Small intestine (tissue), 7 donors: ENCODE measurements around the gene KIF18A. TPM values are rescaled to one million over a fixed set of nuclear protein-coding genes. Genes with fewer than 3 reads are reported as not detected.

ENCODE experiments used
- DNase-seq, 2 donors: peaks; one replicate each; pipeline versions ENCODE4 v3.0.0 to v3.0.0-alpha.2; 2013
- FAIRE-seq: peaks from 2 replicates; lab custom pipeline; 2012; peaks lifted over from hg19 to GRCh38; lab: Jason Lieb, UNC
- H3K27ac ChIP-seq, 3 donors: one replicate each; pipeline ENCODE4 v1.5.1; 2013; ENCODE audit warnings: low read length in 2 of 3, mild to moderate bottlenecking in 2 of 3, control low read depth in 1 of 3, inconsistent platforms in 1 of 3, low read depth in 1 of 3, moderate library complexity in 1 of 3
- H3K27me3 ChIP-seq, 3 donors: one replicate each; pipeline ENCODE4 v1.6.1; 2013; ENCODE audit warnings: low read length in 3 of 3, inconsistent platforms in 1 of 3; ENCODE audit not compliant: control insufficient read depth in 3 of 3, insufficient read depth in 3 of 3
- H3K36me3 ChIP-seq, 3 donors: one replicate each; pipeline ENCODE4 v1.6.1; 2013; ENCODE audit warnings: low read length in 3 of 3, inconsistent platforms in 1 of 3, low read depth in 1 of 3, mild to moderate bottlenecking in 1 of 3, moderate library complexity in 1 of 3; ENCODE audit not compliant: control insufficient read depth in 3 of 3, insufficient read depth in 2 of 3
- H3K4me1 ChIP-seq, 3 donors: one replicate each; pipeline ENCODE4 v1.6.1; 2013; ENCODE audit warnings: low read length in 2 of 3, inconsistent platforms in 1 of 3, low read depth in 1 of 3, mild to moderate bottlenecking in 1 of 3, moderate library complexity in 1 of 3; ENCODE audit not compliant: control insufficient read depth in 3 of 3, insufficient read depth in 2 of 3
- H3K4me3 ChIP-seq, 3 donors: one replicate each; pipeline ENCODE4 v1.5.1; 2013; ENCODE audit warnings: low read length in 3 of 3, control low read depth in 1 of 3, inconsistent platforms in 1 of 3, low read depth in 1 of 3, mild to moderate bottlenecking in 1 of 3, moderate library complexity in 1 of 3
- H3K9me3 ChIP-seq, 2 donors: one replicate each; pipeline ENCODE4 v1.6.1; 2013; ENCODE audit warnings: low read depth in 1 of 2, low read length in 1 of 2; ENCODE audit not compliant: control insufficient read depth in 2 of 2, insufficient read depth in 1 of 2
- WGBS, 3 donors: extraction: QIAGEN DNeasy Blood & Tissue Kit; methylation state at CpG; one replicate each; pipeline ENCODE4 v1.1.7; 2013; 5-methylcytosine and 5-hydroxymethylcytosine counted together
- polyA plus RNA-seq, 4 donors: library from polyadenylated mRNA; stranded (reverse) in 3 of 4; unstranded in 1 of 4; fragments of 200-250 nt in 3 of 4; fragments of 120-200 nt in 1 of 4; gene quantifications; one replicate each; pipeline versions ENCODE4 v1.2.1 to v1.2.3, GENCODE V29; 2013
- donor health status: healthy with polysubstance abuse.
- donor health status: control.
- donor health status: control.
- donor health status: Bipolar disorder and iron deficiency.
- donor health status: healthy.

KIF18A gene
- polyA plus RNA-seq, 4 donors, result 0.22 to 5.5 (median 3.9) TPM; not detected in 1

DNA sequence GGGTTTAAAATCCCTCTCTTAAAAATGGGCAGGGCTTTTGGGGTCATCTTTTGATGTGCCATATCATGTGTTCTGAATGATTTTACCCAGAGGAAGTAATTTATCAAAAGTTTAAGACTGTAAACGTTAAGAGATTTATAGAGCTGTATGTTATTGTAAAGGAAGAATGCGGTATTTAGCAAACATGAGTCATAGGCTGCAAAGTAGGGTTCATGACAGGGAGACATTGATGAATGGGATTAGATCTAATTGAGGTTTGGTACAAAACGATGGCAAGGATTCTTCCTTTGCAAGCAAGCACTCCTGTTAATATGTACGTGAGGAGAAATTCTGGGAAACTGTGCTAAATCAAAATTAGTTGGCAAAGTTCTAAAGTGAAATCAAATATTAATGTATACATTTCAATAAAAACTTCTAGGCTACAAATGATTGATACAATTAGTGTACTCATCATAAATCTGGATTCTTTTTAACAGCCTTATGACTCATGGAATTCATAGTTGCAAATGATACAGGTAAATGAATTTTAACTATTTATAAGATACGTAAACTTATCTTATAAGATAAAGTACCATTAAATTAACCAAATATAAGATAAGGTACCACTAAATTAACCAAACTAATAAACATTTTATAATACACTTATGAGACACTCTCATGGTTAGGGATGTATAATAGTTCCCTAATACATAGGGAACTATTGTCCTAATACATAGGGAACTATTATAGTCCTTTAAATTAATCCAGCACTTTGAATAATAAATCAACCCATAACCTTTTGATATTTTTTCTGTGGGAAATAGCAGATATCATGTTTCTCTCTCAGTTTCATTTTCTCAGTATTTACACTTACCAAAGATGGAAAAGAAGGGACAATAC lies 58.4 kb downstream of the KIF18A start:
- Histone ChIP-seq H3K9me3 (no peaks in the 10 kb centered on the region), H3K36me3 (peaks cover 0 to 3% (median 0%) of the 10 kb centered on the region in 3 donors), H3K27me3 (no peaks in the 10 kb centered on the region), H3K4me1 (no peaks in the 10 kb centered on the region), H3K27ac (no peak overlapping the region), H3K4me3 (no peak overlapping the region)
- 20 to 49% (median 49%) methylated on average over 5 of the region's 5 CpGs for WGBS, 3 donors
- peak in 1 of 2 donors; percentile 43 for DNase-seq
- FAIRE-seq, result peak; percentile 57

DNA sequence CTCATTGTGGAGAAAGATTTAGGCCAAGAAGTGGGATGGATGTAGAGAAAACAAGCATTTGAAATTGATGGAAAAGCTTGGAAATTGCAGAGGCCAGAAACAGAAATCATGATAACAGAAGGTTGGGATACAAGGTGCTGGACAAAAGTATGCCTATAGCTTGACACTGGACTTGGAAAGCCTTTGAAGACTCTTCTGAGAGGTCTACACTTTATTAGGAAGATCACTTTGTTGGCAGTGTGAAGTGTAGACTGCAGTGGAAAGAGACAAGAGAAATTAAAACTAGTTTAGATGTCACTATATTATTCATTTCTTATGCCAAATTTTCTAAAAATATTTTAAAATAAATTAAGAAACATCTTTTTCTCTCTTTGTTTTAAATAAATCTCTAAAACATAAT lies 59.1 kb downstream of the KIF18A start:
- DNase-seq (no peak), FAIRE-seq (no peak)
- Histone ChIP-seq H3K36me3 (no peaks in the 10 kb centered on the region), H3K27me3 (no peaks in the 10 kb centered on the region), H3K27ac (no peak overlapping the region), H3K4me3 (no peak overlapping the region), H3K9me3 (no peaks in the 10 kb centered on the region), H3K4me1 (no peaks in the 10 kb centered on the region)

- H3K9me3 ChIP-seq, result no peaks in the 10 kb centered on the region
- 70 to 89% (median 87%) methylated on average over 3 of the region's 3 CpGs for WGBS, 3 donors
- DNase-seq, result no peak
- H3K4me3 ChIP-seq, result no peak overlapping the region
- no peaks in the 10 kb centered on the region for H3K27me3 ChIP-seq
- no peak overlapping the region for H3K27ac ChIP-seq
- H3K4me1 ChIP-seq, result no peaks in the 10 kb centered on the region
- H3K36me3 ChIP-seq, result no peaks in the 10 kb centered on the region
- FAIRE-seq, result no peak
Measured at GRCh38 chr11:28043930-28044709, 63.8 kb downstream of the KIF18A start.

GRCh38 chr11:28040384-28040783 lies 67.6 kb downstream of the KIF18A start:
- H3K9me3 ChIP-seq, result no peaks in the 10 kb centered on the region
- H3K27ac ChIP-seq, result no peak overlapping the region
- 80 to 87% (median 84%) methylated on average over 2 of the region's 2 CpGs for WGBS, 3 donors
- no peaks in the 10 kb centered on the region for H3K36me3 ChIP-seq
- H3K4me1 ChIP-seq, result no peaks in the 10 kb centered on the region
- H3K27me3 ChIP-seq, result no peaks in the 10 kb centered on the region
- FAIRE-seq (no peak), DNase-seq (no peak)
- H3K4me3 ChIP-seq, result no peak overlapping the region

DNA sequence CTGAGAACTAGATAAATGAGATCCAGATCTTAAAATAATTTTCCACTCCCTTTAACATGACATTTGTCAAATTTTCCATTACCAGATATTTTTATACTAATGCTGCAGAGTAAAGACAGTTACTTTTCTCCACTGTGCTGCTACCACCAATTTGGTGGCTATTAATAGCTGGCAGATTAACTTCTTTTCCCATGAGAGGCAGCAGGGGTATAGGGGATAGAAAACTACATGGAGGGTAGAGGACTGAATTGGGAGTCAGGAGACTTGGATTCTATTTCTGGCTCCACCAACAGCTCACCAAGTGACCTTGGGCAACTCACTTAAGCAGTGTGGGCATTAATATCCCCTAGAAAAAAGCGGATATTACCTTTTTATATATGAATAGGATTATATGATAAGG lies 69.2 kb downstream of the KIF18A start:
- FAIRE-seq (no peak), DNase-seq (no peak)
- Histone ChIP-seq H3K27me3 (no peaks in the 10 kb centered on the region), H3K4me3 (no peak overlapping the region), H3K9me3 (no peaks in the 10 kb centered on the region), H3K27ac (no peak overlapping the region), H3K4me1 (no peaks in the 10 kb centered on the region), H3K36me3 (no peaks in the 10 kb centered on the region)
- 67 to 95% (median 80%) methylated on average over 1 of the region's 1 CpG for WGBS, 3 donors

- FAIRE-seq, result no peak
- no peaks in the 10 kb centered on the region for H3K27me3 ChIP-seq
- no peak overlapping the region for H3K4me3 ChIP-seq
- H3K9me3 ChIP-seq, result no peaks in the 10 kb centered on the region
- H3K27ac ChIP-seq, result no peak overlapping the region
- H3K4me1 ChIP-seq, result no peaks in the 10 kb centered on the region
- H3K36me3 ChIP-seq, result no peaks in the 10 kb centered on the region
- DNase-seq, result no peak
- 79 to 89% (median 86%) methylated on average over 2 of the region's 2 CpGs for WGBS, 3 donors
Measured at GRCh38 chr11:28026634-28027290, 81.2 kb downstream of the KIF18A start.

GRCh38 chr11:28017816-28018215 lies 90.1 kb downstream of the KIF18A start:
- no peaks in the 10 kb centered on the region for H3K4me1 ChIP-seq
- 91 to 99% (median 97%) methylated on average over 2 of the region's 2 CpGs for WGBS, 3 donors

GRCh38 chr11:28011813-28012212 lies 96.1 kb downstream of the KIF18A start:
- H3K4me3 ChIP-seq, result no peak overlapping the region

More at GRCh38 chr11:28017816-28018215, 90.1 kb downstream of the KIF18A start:
- Histone ChIP-seq H3K9me3 (no peaks in the 10 kb centered on the region), H3K36me3 (no peaks in the 10 kb centered on the region), H3K4me3 (no peak overlapping the region), H3K27me3 (no peaks in the 10 kb centered on the region), H3K27ac (no peak overlapping the region)
- FAIRE-seq, result no peak
- DNase-seq, result no peak

More at GRCh38 chr11:28011813-28012212, 96.1 kb downstream of the KIF18A start:
- H3K36me3 ChIP-seq, result no peaks in the 10 kb centered on the region
- DNase-seq, result no peak
- no peak for FAIRE-seq
- no peaks in the 10 kb centered on the region for H3K4me1 ChIP-seq
- H3K9me3 ChIP-seq, result no peaks in the 10 kb centered on the region
- 85 to 96% (median 95%) methylated on average over 4 of the region's 4 CpGs for whole genome bisulfite sequencing, 3 donors
- H3K27ac ChIP-seq, result no peak overlapping the region
- no peaks in the 10 kb centered on the region for H3K27me3 ChIP-seq
